HepG2 (cell line): Measurements from ENCODE around the gene ZNF726. TPM values are rescaled to one million over a fixed set of nuclear protein-coding genes. Genes with fewer than 3 reads are reported as not detected.

Experiments
- ATAD3A ChIP-seq: sonication (generic); formaldehyde crosslinking; IDR thresholded peaks from 2 replicates; pipeline ENCODE4 v1.4.0; 2020; ENCODE audit warnings: missing genetic modification reagents
- HCFC1 ChIP-seq: fragments of 150-350 bp; IDR thresholded peaks from 2 replicates; pipeline ENCODE4 v1.6.1; 2014; ENCODE audit warnings: low read depth, low read length
- NFIB ChIP-seq: sonication (generic); formaldehyde crosslinking; IDR thresholded peaks from 2 replicates; pipeline ENCODE4 v1.9.0; 2021; ENCODE audit warnings: missing genetic modification reagents, mild to moderate bottlenecking, borderline replicate concordance
- RXRB ChIP-seq: IDR thresholded peaks from 2 replicates; pipeline ENCODE4 v1.6.1; 2016; ENCODE audit warnings: borderline replicate concordance, missing genetic modification reagents, missing compliant biosample characterization
- SOX6 ChIP-seq, 2 experiments: fragments of 450-650 bp in 1 of 2; sonication (generic) in 1 of 2; formaldehyde crosslinking in 1 of 2; IDR thresholded peaks; 2 replicates each; pipeline versions ENCODE4 v1.4.0 to v1.6.1; 2017 to 2020; ENCODE audit warnings: antibody characterized with exemption in 1 of 2, mild to moderate bottlenecking in 1 of 2, missing genetic modification reagents in 1 of 2
- ZSCAN9 ChIP-seq: IDR thresholded peaks from 2 replicates; pipeline ENCODE4 v1.6.1; 2016; ENCODE audit warnings: borderline replicate concordance
- polyA plus RNA-seq, 8 experiments: library from polyadenylated mRNA; depleted of rRNA in 3 of 8; stranded (reverse) in 7 of 8; unstranded in 1 of 8; fragments of >200 nt; fragmentation: Illumina TruSeq in 4 of 8; extraction: Trizol in 4 of 8; gene quantifications; 2 replicates each; pipeline versions ENCODE4 v1.2.1 to v1.2.3, GENCODE V29; 2011 to 2016; ENCODE audit warnings: low read depth in 4 of 8, missing spikeins in 1 of 8, mixed read lengths in 1 of 8; ENCODE audit not compliant: insufficient read depth in 1 of 8
- total RNA-seq, 5 experiments: library from RNA; depleted of rRNA; stranded (reverse); fragments of >200 nt; fragmentation: Illumina TruSeq; extraction: Trizol; gene quantifications; 2 replicates each; pipeline ENCODE4 v1.2.3, GENCODE V29; 2016; ENCODE audit warnings: low read depth in 1 of 5
- TF ChIP-seq, protein P1 (sequence below): sonication (generic); formaldehyde crosslinking; IDR thresholded peaks from 2 replicates; pipeline ENCODE4 v1.8.1; 2022; ENCODE audit warnings: mild to moderate bottlenecking, missing genetic modification reagents
- TF ChIP-seq, protein P2 (sequence below): sonication (generic); formaldehyde crosslinking; IDR thresholded peaks from 2 replicates; pipeline ENCODE4 v1.8.1; 2023; ENCODE audit warnings: mild to moderate bottlenecking, inconsistent platforms, moderate library complexity, missing genetic modification reagents, borderline replicate concordance
- TF ChIP-seq, protein P3 (sequence below): IDR thresholded peaks from 2 replicates; pipeline ENCODE4 v1.6.1; 2016; ENCODE audit warnings: low read depth, missing genetic modification reagents, missing compliant biosample characterization

ZNF726 gene
- total and polyA plus RNA-seq, 2 of the 13 experiments (the other 11 are each of a cell fraction or from before 2014, with no cell fraction given) = not detected

DNA sequence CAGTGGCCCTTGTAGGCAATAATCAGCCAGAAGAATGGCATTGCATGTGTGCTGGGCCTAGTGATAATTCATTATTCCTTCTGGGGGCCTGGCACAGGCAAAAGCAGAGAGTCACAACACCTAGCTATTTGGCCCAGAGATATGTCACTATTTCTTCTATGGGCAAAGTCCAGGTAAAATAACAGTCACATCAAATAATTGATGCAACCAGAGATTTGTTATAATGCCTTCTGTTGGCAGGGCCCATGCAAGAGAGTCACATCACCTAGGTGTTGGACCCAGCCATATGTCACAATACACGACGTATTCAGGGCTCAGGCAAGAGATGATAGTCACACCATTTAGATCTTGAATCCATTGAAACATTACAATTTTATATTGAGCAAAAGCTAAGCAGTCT is 66.1 kb downstream of the ZNF726 start (continued):
- TF ChIP-seq, protein P1, sequence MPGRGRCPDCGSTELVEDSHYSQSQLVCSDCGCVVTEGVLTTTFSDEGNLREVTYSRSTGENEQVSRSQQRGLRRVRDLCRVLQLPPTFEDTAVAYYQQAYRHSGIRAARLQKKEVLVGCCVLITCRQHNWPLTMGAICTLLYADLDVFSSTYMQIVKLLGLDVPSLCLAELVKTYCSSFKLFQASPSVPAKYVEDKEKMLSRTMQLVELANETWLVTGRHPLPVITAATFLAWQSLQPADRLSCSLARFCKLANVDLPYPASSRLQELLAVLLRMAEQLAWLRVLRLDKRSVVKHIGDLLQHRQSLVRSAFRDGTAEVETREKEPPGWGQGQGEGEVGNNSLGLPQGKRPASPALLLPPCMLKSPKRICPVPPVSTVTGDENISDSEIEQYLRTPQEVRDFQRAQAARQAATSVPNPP = no peak
- TF ChIP-seq SOX6 (IDR thresholded peaks at IDR 0.05) = no peak
- no peak for TF ChIP-seq SOX6 (CRISPR knock-in tag; IDR thresholded peaks at IDR 0.05)
- TF ChIP-seq NFIB (CRISPR knock-in tag) = no peak
- TF ChIP-seq ZSCAN9 (CRISPR knock-in tag) = no peak
- no peak for TF ChIP-seq HCFC1
- TF ChIP-seq ATAD3A (CRISPR knock-in tag) = no peak
- TF ChIP-seq, protein P2, sequence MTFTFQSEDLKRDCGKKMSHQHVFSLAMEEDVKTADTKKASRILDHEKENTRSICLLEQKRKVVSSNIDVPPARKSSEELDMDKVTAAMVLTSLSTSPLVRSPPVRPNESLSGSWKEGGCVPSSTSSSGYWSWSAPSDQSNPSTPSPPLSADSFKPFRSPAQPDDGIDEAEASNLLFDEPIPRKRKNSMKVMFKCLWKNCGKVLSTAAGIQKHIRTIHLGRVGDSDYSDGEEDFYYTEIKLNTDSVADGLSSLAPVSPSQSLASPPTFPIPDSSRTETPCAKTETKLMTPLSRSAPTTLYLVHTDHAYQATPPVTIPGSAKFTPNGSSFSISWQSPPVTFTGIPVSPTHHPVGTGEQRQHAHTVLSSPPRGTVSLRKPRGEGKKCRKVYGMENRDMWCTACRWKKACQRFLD (CRISPR knock-in tag) = no peak
- TF ChIP-seq, protein P3, sequence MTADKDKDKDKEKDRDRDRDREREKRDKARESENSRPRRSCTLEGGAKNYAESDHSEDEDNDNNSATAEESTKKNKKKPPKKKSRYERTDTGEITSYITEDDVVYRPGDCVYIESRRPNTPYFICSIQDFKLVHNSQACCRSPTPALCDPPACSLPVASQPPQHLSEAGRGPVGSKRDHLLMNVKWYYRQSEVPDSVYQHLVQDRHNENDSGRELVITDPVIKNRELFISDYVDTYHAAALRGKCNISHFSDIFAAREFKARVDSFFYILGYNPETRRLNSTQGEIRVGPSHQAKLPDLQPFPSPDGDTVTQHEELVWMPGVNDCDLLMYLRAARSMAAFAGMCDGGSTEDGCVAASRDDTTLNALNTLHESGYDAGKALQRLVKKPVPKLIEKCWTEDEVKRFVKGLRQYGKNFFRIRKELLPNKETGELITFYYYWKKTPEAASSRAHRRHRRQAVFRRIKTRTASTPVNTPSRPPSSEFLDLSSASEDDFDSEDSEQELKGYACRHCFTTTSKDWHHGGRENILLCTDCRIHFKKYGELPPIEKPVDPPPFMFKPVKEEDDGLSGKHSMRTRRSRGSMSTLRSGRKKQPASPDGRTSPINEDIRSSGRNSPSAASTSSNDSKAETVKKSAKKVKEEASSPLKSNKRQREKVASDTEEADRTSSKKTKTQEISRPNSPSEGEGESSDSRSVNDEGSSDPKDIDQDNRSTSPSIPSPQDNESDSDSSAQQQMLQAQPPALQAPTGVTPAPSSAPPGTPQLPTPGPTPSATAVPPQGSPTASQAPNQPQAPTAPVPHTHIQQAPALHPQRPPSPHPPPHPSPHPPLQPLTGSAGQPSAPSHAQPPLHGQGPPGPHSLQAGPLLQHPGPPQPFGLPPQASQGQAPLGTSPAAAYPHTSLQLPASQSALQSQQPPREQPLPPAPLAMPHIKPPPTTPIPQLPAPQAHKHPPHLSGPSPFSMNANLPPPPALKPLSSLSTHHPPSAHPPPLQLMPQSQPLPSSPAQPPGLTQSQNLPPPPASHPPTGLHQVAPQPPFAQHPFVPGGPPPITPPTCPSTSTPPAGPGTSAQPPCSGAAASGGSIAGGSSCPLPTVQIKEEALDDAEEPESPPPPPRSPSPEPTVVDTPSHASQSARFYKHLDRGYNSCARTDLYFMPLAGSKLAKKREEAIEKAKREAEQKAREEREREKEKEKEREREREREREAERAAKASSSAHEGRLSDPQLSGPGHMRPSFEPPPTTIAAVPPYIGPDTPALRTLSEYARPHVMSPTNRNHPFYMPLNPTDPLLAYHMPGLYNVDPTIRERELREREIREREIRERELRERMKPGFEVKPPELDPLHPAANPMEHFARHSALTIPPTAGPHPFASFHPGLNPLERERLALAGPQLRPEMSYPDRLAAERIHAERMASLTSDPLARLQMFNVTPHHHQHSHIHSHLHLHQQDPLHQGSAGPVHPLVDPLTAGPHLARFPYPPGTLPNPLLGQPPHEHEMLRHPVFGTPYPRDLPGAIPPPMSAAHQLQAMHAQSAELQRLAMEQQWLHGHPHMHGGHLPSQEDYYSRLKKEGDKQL (CRISPR knock-in tag) = no peak
- TF ChIP-seq RXRB (CRISPR knock-in tag) = no peak
